ENCODE results near the gene ATP5F1D. TPM values are rescaled to one million over a fixed set of nuclear protein-coding genes. Genes with fewer than 3 reads are reported as not detected.

Gene ATP5F1D
- total RNA-seq, 1 donor from 2014 or later, result 213 TPM

- intact Hi-C loops (cut with micrococcal nuclease), result no loop called here
These were observed 48.1 kb downstream of the ATP5F1D start for GRCh38 chr19:1289686-1290025.

GRCh38 chr19:1290196-1290702 lies 48.7 kb downstream of the ATP5F1D start:
- intact Hi-C loops (cut with micrococcal nuclease), result no loop called here

GRCh38 chr19:1290703-1291651 lies 49.4 kb downstream of the ATP5F1D start:
- intact Hi-C loops (cut with micrococcal nuclease), result no loop called here

DNA sequence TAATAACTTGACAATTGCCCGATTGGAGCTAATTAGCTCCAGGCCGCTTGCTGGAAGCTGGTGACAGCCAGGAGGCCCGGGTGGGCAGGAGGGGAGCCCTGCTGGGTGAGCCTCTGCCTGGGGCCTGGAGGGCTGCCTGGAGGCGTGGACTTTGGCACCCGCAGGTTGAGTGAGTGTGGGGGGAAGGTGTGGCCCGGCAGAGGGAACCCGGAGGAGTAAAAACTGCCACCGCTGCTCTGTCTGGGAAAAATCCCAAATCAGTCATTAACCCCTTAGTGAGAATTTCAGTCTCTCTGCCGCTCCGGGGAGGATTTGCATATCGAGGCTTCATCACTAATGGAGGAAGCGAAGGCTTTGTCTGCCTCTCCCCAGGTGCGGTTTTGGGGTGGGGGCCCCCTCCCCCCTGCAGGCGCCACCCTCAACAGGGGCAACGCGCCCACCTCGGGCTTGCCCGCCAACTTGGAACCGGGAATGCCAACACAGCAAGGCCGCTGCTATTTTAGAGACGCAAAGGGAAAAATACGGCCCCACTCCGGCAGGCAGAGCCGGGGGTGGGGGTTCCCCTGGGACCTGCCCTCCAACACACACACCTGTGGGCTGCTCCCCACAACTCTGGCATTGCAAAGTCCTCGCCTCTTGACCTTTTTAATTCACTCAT lies 50.3 kb downstream of the ATP5F1D start:
- intact Hi-C loops (cut with micrococcal nuclease), result no loop called here

GRCh38 chr19:1292419-1293151 lies 51.0 kb downstream of the ATP5F1D start:
- intact Hi-C loops (cut with micrococcal nuclease), result no loop called here

DNA sequence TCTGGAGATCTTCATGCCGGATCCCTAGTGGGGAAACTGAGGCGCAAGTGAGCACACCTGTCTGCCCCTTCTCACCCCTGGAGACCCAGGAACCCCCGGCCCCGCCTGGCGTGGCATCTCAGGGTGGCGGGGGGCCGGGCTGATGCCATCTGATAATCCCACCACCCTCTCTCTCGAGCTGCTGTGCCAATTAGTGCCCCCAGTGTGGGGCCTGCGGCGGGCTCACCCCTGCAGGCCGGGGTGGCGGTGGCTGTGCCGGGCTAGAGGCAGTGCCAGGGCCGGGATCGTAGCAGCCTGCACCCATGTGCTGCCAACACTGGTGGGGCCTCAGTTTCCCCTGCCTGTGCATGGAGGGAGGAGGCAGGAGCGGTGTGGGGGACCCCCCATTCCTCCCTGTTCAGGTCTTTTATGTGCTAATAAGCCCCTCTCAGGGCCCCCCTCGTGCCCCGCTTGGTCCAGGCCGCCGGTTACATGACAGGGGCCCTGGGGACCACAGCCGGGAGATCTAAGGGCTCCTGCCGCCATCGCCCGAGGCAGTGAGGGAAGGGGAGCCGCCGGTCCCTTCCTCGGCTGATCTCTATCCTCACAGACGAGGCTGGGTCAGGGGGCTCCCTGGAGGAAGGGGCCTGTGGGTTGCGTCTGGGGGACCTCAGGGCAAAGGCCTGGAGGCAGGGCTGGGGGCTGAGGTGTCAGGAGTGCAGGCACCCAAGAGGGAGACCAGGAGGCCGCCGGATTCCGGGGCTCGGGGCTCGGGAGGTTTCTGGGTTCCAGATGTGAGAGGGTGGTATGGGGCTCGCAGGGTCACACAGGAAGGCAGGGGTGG lies 52.4 kb downstream of the ATP5F1D start:
- intact Hi-C loops (cut with micrococcal nuclease), result no loop called here

Other genes starting within 250 kb of the ATP5F1D start
- not detected in 2 replicates for gene GRIN3B, start 241.3 kb upstream of the ATP5F1D start, total RNA-seq
- gene TMEM259, start 220.6 kb upstream of the ATP5F1D start, total RNA-seq, result 154 TPM in 2 replicates
- not detected in 2 replicates for gene RNU6-2, start 220.2 kb upstream of the ATP5F1D start, total RNA-seq
- 546 and 561 TPM in 2 replicates for gene CNN2, start 215.1 kb upstream of the ATP5F1D start, total RNA-seq
- 44.1 and 44.3 TPM in 2 replicates for gene ABCA7, start 201.6 kb upstream of the ATP5F1D start, total RNA-seq
- 402 and 407 TPM in 2 replicates for gene ARHGAP45, start 174.6 kb upstream of the ATP5F1D start, total RNA-seq
- 169 and 178 TPM in 2 replicates for gene POLR2E, start 146.4 kb upstream of the ATP5F1D start, total RNA-seq
- gene GPX4, start 137.8 kb upstream of the ATP5F1D start, total RNA-seq, result 115 TPM in 2 replicates
- 63.2 and 67.2 TPM in 2 replicates for gene SBNO2, start 67.5 kb upstream of the ATP5F1D start, total RNA-seq
- gene STK11, start 36.0 kb upstream of the ATP5F1D start, total RNA-seq, result 61.2 and 61.8 TPM in 2 replicates
- gene CBARP, start 3.7 kb upstream of the ATP5F1D start, total RNA-seq, result 0.16 and 0.32 TPM in 2 replicates
- 64.2 and 66.0 TPM in 2 replicates for gene MIDN, start 6.8 kb downstream of the ATP5F1D start, total RNA-seq
- gene CIRBP, start 27.6 kb downstream of the ATP5F1D start, total RNA-seq, result 195 and 200 TPM in 2 replicates
- gene FAM174C, start 33.8 kb downstream of the ATP5F1D start, total RNA-seq, result 57.5 and 57.8 TPM in 2 replicates
- gene EFNA2, start 44.1 kb downstream of the ATP5F1D start, total RNA-seq, result not detected in 2 replicates
- gene NDUFS7, start 142.2 kb downstream of the ATP5F1D start, total RNA-seq, result 92.2 and 97.5 TPM in 2 replicates
- gene GAMT, start 159.8 kb downstream of the ATP5F1D start, total RNA-seq, result 30.9 TPM in 2 replicates
- gene DAZAP1, start 165.8 kb downstream of the ATP5F1D start, total RNA-seq, result 239 and 250 TPM in 2 replicates
- 1,282 and 1,301 TPM in 2 replicates for gene RPS15, start 196.6 kb downstream of the ATP5F1D start, total RNA-seq
- 0.05 TPM in 2 replicates for gene APC2, start 208.4 kb downstream of the ATP5F1D start, total RNA-seq
- gene C19orf25, start 237.5 kb downstream of the ATP5F1D start, total RNA-seq, result 42.3 and 43.3 TPM in 2 replicates
- 1.3 and 2.2 TPM in 2 replicates for gene PCSK4, start 248.6 kb downstream of the ATP5F1D start, total RNA-seq
- gene REEP6, start 249.4 kb downstream of the ATP5F1D start, total RNA-seq, result 1.3 and 1.7 TPM in 2 replicates

All from T-helper 2 cell treated with Interferon-gamma antibody and Interleukin-4, amounts not matched to agents 100 ng/mL and 5 ng/mL, for 36 hours (primary cell).